Measurements from ENCODE around the gene ZNF438. TPM values are rescaled to one million over a fixed set of nuclear protein-coding genes. Genes with fewer than 3 reads are reported as not detected.
"Not testable (repeated sequence)": the region's sequence is repeated elsewhere in the genome, so short reads cannot be mapped to it uniquely, and the experiment has no call there.

The ZNF438 gene
- total RNA-seq, 1 donor = 8.0 TPM

GRCh38 chr10:30804478-30805055, 227.1 kb downstream of the ZNF438 start:
- no peak overlapping the region for H3K4me3 ChIP-seq (ENCODE audit: low read depth, low read length)
- peak; percentile 91 for DNase-seq (ENCODE audit: low read depth)
- TF ChIP-seq CTCF (IDR thresholded peaks at IDR 0.05; ENCODE audit: insufficient read depth, low read length) = no peak

GRCh38 chr10:30803892-30804322, 227.8 kb downstream of the ZNF438 start:
- no peak for TF ChIP-seq CTCF (IDR thresholded peaks at IDR 0.05; ENCODE audit: insufficient read depth, low read length)
- peak; percentile 90 for DNase-seq (ENCODE audit: low read depth)
- H3K4me3 ChIP-seq (ENCODE audit: low read depth, low read length) = no peak overlapping the region

GRCh38 chr10:30803058-30803457, 228.6 kb downstream of the ZNF438 start:
- no peak for TF ChIP-seq CTCF (IDR thresholded peaks at IDR 0.05; ENCODE audit: insufficient read depth, low read length)
- DNase-seq (ENCODE audit: low read depth) = no peak
- H3K4me3 ChIP-seq (ENCODE audit: low read depth, low read length) = no peak overlapping the region

- no peak overlapping the region for H3K4me3 ChIP-seq (ENCODE audit: low read depth, low read length)
- no peak for DNase-seq (ENCODE audit: low read depth)
- TF ChIP-seq CTCF (IDR thresholded peaks at IDR 0.05; ENCODE audit: insufficient read depth, low read length) = no peak
Measured at GRCh38 chr10:30800368-30800767, 231.3 kb downstream of the ZNF438 start.

GRCh38 chr10:30798646-30799185, 232.9 kb downstream of the ZNF438 start:
- TF ChIP-seq CTCF (IDR thresholded peaks at IDR 0.05; ENCODE audit: insufficient read depth, low read length) = no peak
- no peak overlapping the region for H3K4me3 ChIP-seq (ENCODE audit: low read depth, low read length)
- no peak for DNase-seq (ENCODE audit: low read depth)

GRCh38 chr10:30795024-30795423, 236.6 kb downstream of the ZNF438 start:
- H3K4me3 ChIP-seq (ENCODE audit: low read depth, low read length); DNase-seq (ENCODE audit: low read depth): not testable (repeated sequence)
